Right renal cortex interstitium (tissue), 3 donors: ENCODE results near the gene KCNQ1. TPM values are rescaled to one million over a fixed set of nuclear protein-coding genes. Genes with fewer than 3 reads are reported as not detected.

Source experiments
- DNase-seq, 3 donors: peaks; one replicate each; pipeline ENCODE4 v3.0.0-alpha.2; 2013; ENCODE audit warnings: low read depth in 3 of 3, low spot score in 2 of 3
- polyA plus RNA-seq, 3 donors: library from polyadenylated mRNA; unstranded; fragments of 120-200 nt; gene quantifications; one replicate each; pipeline ENCODE4 v1.2.1, GENCODE V29; 2013; ENCODE audit not compliant: insufficient read length in 3 of 3

Gene KCNQ1
- polyA plus RNA-seq, 3 donors = 8.4 to 11.8 (median 10.2) TPM

DNA sequence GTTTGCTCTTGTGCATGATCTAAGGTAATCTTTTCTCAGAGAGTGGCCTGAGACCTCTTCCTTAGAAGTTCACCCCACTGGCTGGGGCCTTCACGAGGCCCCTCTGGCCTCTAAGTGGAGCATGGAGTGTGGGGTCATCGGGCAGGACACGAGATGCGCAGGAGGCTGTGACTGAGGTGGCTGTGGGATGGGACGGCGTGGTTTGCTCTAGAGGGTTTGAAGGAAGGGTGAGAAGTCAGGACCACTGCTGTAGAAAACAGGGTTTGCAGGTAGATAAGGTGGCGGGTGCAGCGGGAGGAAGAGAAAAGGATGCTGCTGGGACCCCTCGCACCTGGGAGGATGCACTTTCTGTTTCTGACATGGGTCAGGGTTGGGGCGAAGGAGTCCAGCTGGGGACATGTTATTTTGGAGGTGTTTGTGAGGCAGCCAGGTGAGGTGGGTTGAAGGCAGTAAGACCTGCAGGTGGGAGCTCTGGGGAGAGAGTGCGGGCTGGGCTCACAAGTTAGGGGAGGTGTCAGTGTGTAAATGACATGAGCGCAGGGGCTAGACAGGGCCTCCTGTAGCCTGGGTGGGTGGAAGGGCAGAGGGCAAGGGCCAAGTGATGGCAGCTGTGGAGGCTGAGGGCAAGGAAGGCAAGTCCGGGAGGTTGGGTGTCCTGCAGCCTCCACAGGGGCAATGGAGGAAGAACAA lies 62.5 kb downstream of the KCNQ1 start:
- no peak for DNase-seq

- no peak for DNase-seq
These were observed 63.3 kb downstream of the KCNQ1 start for GRCh38 chr11:2507945-2508749.

DNA sequence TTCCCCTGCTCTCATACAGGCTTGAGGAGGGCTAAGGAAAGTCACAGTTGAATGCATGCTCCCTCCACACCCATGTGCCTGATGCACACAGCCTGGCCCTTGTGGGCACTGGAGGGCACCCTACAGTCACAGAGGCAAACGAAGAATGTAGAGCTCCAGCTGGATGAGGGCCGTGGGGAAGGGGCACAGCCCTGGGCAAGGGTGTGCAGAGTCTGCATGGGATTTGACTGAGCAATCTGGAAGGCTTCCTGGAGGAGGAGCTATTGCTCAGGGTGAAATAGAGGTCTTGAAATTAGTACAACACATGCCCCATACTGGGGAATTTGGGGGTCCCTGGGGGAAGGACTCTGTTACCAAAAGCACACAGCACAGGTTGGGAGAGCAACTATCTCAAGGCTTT lies 64.0 kb downstream of the KCNQ1 start:
- no peak for DNase-seq

- no peak for DNase-seq
These were observed 64.7 kb downstream of the KCNQ1 start for GRCh38 chr11:2509481-2510001.

DNA sequence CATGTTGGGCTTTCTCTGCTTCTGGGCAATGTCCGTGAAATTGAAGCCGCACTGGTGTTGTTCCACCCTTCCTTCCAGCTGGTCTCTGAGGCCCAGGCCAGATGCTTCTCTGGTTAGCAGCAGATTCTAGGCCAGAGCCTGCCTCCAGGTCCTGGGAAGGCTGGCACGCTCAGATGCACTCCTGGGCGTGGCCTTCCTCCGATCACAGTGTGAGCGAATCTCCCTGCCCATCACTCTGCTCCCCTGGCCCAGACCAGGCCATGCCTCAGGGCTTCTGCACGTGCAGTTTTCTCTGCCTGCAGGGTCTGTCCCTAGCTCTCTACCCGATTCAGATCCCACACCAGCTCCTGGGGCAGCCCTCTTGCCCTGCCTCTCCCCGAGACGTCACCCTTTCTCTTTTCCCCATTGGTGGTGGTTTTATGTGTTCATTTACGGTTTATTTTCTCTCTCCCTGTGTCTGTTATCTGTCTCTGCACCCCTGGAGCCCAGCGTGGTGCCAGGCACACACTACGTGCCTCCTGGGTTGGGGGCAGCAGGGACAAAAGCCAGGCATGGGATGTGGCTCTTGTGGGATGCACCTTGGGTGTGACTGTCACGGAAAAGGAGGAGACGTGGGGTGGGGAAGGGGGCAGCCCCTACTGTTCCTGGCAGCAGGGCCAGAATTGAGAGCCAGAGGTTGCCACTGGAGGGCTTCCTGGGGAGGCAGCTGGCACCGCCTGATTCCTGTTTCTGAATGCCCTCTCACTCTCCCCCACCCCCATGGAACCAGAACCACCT lies 66.0 kb downstream of the KCNQ1 start:
- no peak for DNase-seq

- DNase-seq = no peak
These were observed 66.9 kb downstream of the KCNQ1 start for GRCh38 chr11:2511421-2512369.

DNA sequence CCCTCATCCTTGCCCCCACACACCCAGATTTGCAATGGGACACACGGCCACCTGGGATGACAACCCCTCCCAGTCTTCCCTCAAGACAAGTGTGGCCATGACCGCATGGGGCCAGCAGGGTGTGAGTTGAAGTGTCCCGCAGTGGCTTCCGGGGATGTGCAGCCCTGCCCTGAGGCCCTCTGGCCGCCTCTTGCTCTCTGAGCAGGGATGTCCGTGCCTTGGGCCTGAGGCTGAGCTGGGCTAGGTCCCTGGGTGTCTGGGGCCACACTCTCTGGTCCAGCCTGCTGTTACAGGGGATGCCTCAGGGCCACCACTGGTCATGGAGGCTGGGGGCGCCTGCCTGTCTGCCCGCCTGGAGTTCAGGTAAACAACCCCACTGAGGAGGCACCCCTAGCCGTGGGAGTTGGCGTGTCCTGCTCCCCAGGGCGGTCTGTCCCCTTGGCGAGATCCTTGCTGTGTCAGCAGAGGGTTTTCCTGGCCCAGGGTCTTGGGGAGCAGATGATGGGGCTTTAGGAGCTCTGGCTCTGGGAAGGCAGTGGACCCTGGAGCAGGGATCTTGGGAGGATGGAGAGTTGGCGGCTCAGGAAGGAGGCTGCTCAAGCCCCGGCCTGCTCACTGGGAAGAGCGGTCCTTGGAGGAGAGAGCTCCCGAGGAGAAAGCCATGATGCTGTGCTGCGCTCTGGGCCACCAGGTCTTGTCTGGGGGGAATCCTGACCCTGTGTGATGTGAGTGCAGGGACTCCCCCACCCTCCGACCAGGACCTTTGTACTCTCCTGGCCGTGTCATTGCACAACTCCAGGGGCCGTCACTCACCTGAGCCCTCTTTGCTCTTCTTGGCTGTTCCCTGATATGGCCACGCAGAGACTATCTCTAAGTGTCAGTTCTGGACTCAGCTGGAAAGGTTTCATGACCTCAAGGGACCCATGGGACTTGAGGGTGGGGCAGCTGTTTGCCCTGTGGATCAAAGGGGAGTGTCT lies 67.9 kb downstream of the KCNQ1 start:
- no peak for DNase-seq

DNA sequence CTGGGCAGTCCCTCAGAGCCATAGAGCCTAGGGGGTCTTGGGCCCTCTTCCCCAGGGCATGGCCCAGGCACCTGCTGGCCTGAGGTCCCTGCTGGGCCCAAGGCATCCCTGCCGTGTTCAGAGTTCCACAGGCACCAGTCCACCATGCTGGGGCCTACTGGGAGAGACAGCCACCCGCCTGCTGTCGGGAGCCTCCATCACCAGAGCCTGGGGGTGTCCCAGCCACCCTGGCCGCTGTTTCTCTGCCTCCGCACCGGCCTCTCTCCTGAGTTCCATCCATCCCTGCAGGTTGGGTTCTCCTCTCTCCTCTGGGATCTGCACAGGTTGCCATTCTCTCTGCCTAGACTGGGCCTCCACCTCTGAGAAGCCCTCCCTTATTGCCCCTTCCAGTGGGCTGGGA lies 68.6 kb downstream of the KCNQ1 start:
- no peak for DNase-seq

DNA sequence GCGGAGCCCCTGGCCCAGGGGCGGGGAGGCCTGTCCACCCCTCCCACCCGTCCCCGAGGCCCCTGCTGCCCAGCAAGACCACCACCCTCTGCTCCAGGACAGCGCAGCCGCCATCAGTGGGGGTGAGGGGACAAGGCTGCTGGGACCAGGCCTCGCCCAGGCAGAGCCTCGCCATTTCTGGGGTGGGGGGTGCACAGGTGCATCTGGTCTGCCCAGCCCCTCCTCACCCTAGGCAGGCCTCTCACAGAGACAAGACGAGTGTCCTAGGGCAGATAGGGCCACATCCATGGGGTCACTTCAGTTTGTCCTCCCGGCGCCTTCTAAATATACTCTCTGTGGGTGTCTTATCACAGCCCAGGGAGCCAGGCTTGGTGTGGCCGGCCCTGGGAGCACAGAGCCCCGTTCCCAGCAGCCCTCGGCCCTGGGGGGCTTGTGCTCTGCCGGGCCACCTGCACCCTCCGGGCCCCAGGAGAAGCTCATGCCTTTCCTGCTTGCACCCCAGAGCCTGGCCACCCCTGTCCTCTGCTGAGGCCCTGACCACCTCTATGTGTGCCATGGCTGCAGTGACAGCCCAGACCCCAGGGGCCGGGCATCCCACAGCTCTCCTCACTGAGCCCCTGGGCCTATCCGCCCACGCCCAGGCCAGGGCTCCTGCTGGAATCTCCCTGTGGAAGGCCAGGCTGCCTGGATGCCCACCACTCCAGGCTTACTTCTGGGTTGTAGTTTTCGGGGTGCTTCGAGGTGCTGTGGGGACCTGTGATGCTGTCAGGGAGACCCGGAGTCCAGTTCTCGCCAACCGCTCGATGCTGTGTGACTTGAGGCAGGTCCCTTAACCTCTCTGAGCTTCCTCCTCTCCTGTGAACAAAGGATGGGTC lies 70.8 kb downstream of the KCNQ1 start:
- no peak for DNase-seq

DNA sequence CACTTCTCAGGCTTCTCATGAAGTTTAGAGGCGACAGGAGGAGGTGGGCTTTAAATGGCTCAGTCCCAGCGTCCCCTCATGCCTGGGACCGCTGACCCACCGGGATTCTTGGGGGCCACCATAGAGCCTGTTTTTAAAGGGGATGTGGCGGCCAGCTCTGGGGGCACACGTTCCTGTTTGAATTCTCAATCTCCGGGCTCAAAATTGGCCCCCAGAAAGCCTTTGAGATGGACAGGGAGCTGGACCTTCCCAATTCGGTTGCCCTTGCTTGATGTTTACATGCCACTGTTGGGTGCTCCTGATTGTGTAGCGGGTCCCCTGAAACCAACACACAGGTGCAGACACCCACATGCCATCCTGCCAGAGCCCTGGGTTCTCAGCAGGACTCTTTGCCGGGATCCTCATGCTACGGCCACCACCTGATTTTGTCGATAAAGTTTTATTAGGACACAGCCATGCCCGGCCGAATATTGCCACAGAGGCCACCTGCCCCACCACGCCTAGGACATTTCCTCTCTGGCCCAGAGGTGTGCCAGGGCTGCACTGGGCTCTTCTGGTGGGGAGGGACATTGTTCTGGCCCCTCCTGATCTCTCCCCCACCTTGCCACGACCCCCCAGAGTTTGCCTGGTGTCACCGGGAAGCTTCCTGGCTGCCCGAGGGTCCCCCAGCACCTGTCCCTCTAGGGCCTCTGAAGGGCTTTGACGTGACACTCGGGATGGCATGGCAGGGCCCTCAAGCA lies 71.6 kb downstream of the KCNQ1 start:
- DNase-seq = no peak

- no peak for DNase-seq
These were observed 72.2 kb downstream of the KCNQ1 start for GRCh38 chr11:2517016-2517385.

GRCh38 chr11:2517386-2518064 lies 72.7 kb downstream of the KCNQ1 start:
- DNase-seq = no peak

- no peak for DNase-seq
These were observed 73.5 kb downstream of the KCNQ1 start for GRCh38 chr11:2518111-2518982.

DNA sequence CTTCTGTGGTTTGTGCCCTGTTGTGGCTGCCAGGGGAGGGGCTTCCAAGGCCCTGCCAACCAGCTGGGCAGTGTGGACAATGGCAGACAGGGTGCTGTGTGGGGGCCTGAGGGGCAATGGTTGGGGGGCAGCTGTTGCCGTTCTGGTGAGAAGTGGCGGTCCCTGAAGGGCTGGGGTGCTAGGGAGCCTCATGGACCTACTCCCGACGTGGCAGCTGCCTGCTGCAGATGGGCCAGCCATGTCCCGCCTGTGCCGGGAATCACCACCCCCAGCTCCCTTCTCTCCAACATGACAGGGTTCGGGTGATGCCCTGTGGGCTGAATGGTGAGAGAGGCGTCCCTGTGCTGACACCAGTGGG lies 74.2 kb downstream of the KCNQ1 start:
- DNase-seq = no peak

- DNase-seq = no peak
These were observed 74.7 kb downstream of the KCNQ1 start for GRCh38 chr11:2519517-2519861.
